HG03095 (cell line): ENCODE measurements around the gene MUCL3.
"Not testable (repeated sequence)": the region's sequence is repeated elsewhere in the genome, so short reads cannot be mapped to it uniquely, and the experiment has no call there.

Experiments used
- ATAC-seq: cut with Tn5 transposase; IDR thresholded peaks from one replicate; pipeline ENCODE4 v1.9.1; 2021; ENCODE audit warnings: moderate library complexity; ENCODE audit not compliant: unreplicated experiment

Gene MUCL3

GRCh38 chr6:30974490-30975252, 33.9 kb downstream of the MUCL3 start:
- ATAC-seq = no peak

DNA sequence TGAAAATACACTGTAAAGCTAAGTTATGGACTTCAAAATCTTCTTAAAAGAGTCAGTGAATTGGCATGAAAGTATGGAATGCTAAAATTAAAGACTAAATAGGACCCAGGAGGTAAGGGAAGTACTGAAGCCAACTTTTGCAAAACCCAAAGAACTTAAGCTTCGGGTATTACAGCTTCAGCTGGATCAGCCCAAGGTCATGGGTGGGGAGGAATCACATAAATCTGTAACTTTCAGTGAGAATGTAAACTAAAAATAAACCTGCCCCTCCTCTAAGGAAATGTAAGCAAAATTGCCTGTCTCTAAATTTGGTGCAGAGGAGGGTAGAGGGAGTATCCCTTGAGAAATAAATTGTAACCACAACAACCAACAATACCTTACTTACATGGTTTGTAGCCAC, 38.4 kb downstream of the MUCL3 start:
- no peak for ATAC-seq

DNA sequence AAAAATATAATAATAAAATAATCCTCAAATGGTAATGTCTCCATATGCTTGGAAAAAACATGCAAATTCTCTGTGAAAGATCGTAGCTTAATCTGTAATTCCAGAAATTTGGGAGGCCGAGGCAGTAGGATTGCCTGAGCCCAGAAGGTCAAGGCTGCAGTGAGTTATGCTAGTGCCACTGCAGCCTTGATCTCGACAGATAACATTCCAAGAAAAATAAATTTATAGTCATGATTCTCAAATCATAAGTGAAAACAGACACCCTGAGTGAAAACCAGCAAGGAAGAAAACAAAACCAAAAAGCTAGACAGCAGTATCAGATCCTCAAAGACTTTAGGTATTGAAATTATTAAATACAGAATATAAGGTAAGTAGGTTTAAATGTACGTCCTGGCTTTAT, 38.9 kb downstream of the MUCL3 start:
- no peak for ATAC-seq

- ATAC-seq = no peak
Observed at GRCh38 chr6:30981942-30982772, 41.4 kb downstream of the MUCL3 start.

GRCh38 chr6:30983439-30983838, 42.7 kb downstream of the MUCL3 start, which contains the start of gene MUC21:
Gene MUC21 (plus strand): TSS chr6:30983718. CDS start chr6:30983959, 241 bp downstream.
- no peak for ATAC-seq

GRCh38 chr6:30985490-30985889, 44.7 kb downstream of the MUCL3 start:
- ATAC-seq = no peak

GRCh38 chr6:30987304-30987703, 46.5 kb downstream of the MUCL3 start:
- no peak for ATAC-seq

GRCh38 chr6:30988209-30988825, 47.5 kb downstream of the MUCL3 start:
- no peak for ATAC-seq

GRCh38 chr6:30990422-30991086, 49.8 kb downstream of the MUCL3 start:
- ATAC-seq = no peak

GRCh38 chr6:30991891-30992290, 51.1 kb downstream of the MUCL3 start:
- ATAC-seq = no peak

- ATAC-seq = no peak
Observed at GRCh38 chr6:30997301-30997700, 56.5 kb downstream of the MUCL3 start.

DNA sequence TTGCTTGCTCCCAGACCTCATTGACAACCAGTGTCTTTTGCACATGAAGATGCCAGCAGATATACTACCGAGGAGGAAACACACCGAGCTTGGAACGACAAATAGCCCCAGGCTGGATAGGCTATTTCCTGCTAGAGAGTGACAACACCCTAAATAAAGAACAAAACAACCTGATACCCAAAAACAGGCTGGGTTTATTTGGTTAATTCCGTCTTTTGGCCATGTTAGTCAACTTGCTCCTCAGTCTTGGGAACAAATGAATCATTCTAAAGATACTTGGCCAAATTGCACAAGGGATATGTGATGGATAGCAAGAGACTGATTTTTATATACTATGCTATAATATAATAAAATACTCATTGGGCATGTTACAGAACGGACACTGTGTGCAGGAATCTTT, 58.0 kb downstream of the MUCL3 start:
- ATAC-seq = no peak

- not testable (repeated sequence) for ATAC-seq
Observed at GRCh38 chr6:31000067-31000860, 59.5 kb downstream of the MUCL3 start.

DNA sequence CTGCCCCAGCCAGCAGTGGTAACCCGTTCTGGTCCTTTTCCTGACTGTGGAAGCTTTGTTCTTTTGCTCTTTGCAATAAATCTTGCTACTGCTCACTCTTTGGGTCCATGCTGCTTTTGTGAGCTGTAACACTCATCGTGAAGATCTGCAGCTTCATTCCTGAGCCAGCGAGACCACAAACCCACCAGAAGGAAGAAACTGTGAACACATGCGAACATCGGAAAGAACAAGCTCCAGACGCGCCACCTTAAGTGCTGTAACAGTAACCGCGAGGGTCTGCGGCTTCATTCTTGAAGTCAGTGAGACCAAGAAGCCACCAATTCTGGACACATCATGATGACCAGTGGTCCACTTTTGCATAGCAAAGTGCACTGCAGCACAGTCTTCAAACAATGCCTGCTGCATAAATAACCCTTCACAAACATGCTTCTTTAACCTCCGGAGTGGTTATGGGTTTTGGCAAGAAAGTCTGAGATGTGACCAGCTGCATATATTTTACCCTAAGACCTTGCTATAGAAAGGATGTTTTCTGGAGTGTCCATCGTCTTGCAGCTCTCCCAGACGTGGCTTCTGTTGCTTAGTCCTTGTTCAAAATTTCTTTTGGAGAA, 60.6 kb downstream of the MUCL3 start:
- no peak for ATAC-seq

DNA sequence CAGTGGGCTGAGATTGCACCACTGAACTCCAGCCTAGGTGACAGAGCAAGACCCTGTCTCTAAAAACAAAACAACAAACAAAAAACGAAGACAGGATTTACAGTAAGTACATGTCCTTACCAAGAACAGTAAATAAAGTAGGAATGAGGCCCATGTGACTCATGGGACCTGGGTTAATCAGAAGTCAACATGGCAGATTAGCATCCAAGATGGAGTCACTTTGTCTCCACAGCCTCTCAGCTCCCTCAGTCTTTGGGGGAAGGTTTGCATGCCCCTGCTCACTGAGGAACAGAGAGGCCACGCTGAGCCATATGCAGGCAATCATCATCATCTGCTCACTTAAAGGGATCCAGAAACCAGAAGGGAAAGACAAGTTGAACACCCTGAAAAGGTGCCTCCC, 61.7 kb downstream of the MUCL3 start:
- no peak for ATAC-seq
